H1 (cell line): ENCODE data around the gene TCAP. TPM values are rescaled to one million over a fixed set of nuclear protein-coding genes. Genes with fewer than 3 reads are reported as not detected.

Source experiments
- CTCF ChIA-PET: fragments of 300-600 bp; sonication (Branson Sonifier 250); formaldehyde crosslinking; loops from one replicate; lab custom pipeline; 2021; ENCODE audit not compliant: partially characterized antibody; lab: Charles Lee
- POLR2A ChIA-PET: fragments of 300-600 bp; sonication (Branson Sonifier 250); formaldehyde crosslinking; loops from one replicate; lab custom pipeline; 2021; ENCODE audit warnings: inconsistent platforms; ENCODE audit not compliant: partially characterized antibody; lab: Charles Lee
- DNase-seq, 2 experiments: peaks; one replicate each; pipeline versions ENCODE4 v3.0.0 to v3.0.0-alpha.2; 2010 to 2022; ENCODE audit warnings: low spot score in 2 of 2, low read depth in 1 of 2, mixed read lengths in 1 of 2
- FAIRE-seq: peaks from 2 replicates; lab custom pipeline; 2011; peaks lifted over from hg19 to GRCh38; lab: Jason Lieb, UNC
- H2AFZ ChIP-seq: 2 replicates; pipeline ENCODE4 v1.8.1; 2012; ENCODE audit warnings: low read length, inconsistent platforms
- H2AK5ac ChIP-seq: 2 replicates; pipeline ENCODE4 v1.6.1; 2013; ENCODE audit warnings: low read depth, low read length
- H2BK120ac ChIP-seq: replicated peaks from 2 replicates; pipeline ENCODE3; 2013; ENCODE audit warnings: low read depth, low read length, inconsistent platforms
- H2BK12ac ChIP-seq: 2 replicates; pipeline ENCODE4 v1.6.1; 2013; ENCODE audit warnings: low read depth, low read length
- H2BK15ac ChIP-seq: 2 replicates; pipeline ENCODE4 v1.6.1; 2013; ENCODE audit warnings: low read length
- H2BK20ac ChIP-seq: 2 replicates; pipeline ENCODE4 v1.6.1; 2013; ENCODE audit warnings: low read length
- H2BK5ac ChIP-seq: 2 replicates; pipeline ENCODE4 v1.6.1; 2013; ENCODE audit warnings: low read depth, low read length
- H3K14ac ChIP-seq: 2 replicates; pipeline ENCODE4 v1.6.1; 2013; ENCODE audit warnings: inconsistent platforms; ENCODE audit not compliant: insufficient read length
- H3K18ac ChIP-seq: 2 replicates; pipeline ENCODE4 v1.6.1; 2013; ENCODE audit warnings: low read length; ENCODE audit errors: extremely low read depth
- H3K23ac ChIP-seq: 2 replicates; pipeline ENCODE4 v1.6.1; 2013; ENCODE audit warnings: inconsistent platforms; ENCODE audit not compliant: insufficient read length
- H3K23me2 ChIP-seq: 2 replicates; pipeline ENCODE4 v1.6.1; 2013; ENCODE audit warnings: low read depth, low read length
- H3K27ac ChIP-seq: 2 replicates; pipeline ENCODE4 v1.6.1; 2011; ENCODE audit warnings: low read depth, low read length, inconsistent platforms
- H3K27me3 ChIP-seq, 4 experiments: replicated peaks in 1 of 4; 1 replicate in 1 of 4; 2 replicates in 3 of 4; pipeline versions ENCODE4 v1.6.1 to v1.8.1; 2011 to 2013; ENCODE audit warnings: low read length in 3 of 4, mild to moderate bottlenecking in 3 of 4, inconsistent platforms in 2 of 4, mixed read lengths in 2 of 4, moderate library complexity in 1 of 4; ENCODE audit not compliant: control insufficient read depth in 3 of 4, insufficient read depth in 3 of 4; ENCODE audit errors: extremely low read depth in 1 of 4
- H3K36me3 ChIP-seq, 4 experiments: 2 replicates each; pipeline versions ENCODE4 v1.6.1 to v1.8.1; 2011 to 2013; ENCODE audit warnings: mild to moderate bottlenecking in 4 of 4, low read length in 3 of 4, moderate library complexity in 2 of 4, control low read depth in 1 of 4, inconsistent platforms in 1 of 4; ENCODE audit not compliant: insufficient read depth in 4 of 4, control insufficient read depth in 2 of 4
- H3K4ac ChIP-seq: replicated peaks from 2 replicates; pipeline ENCODE3; 2013; ENCODE audit warnings: low read length, low read depth, mixed read lengths, inconsistent platforms; ENCODE audit not compliant: insufficient read length
- H3K4me1 ChIP-seq, 4 experiments: replicated peaks in 1 of 4; 1 replicate in 1 of 4; 2 replicates in 3 of 4; pipeline versions ENCODE4 v1.6.1 to v1.8.1; 2011 to 2013; ENCODE audit warnings: low read length in 3 of 4, inconsistent platforms in 2 of 4, mixed read lengths in 1 of 4; ENCODE audit not compliant: insufficient read depth in 4 of 4, control insufficient read depth in 3 of 4
- H3K4me2 ChIP-seq, 2 experiments: 2 replicates each; pipeline versions ENCODE4 v1.6.1 to v1.8.1; 2011 to 2013; ENCODE audit warnings: low read depth in 2 of 2, low read length in 2 of 2, control low read depth in 1 of 2, inconsistent platforms in 1 of 2, mild to moderate bottlenecking in 1 of 2; ENCODE audit not compliant: insufficient read depth in 1 of 2
- H3K4me3 ChIP-seq, 4 experiments: fragments of 200-600, 300-600 bp in 1 of 4; sonication (generic), shearing (Covaris generic), sonication (Bioruptor Twin) in 1 of 4; 2 replicates each; pipeline versions ENCODE4 v1.5.1 to v1.8.1; 2011 to 2016; ENCODE audit warnings: low read length in 4 of 4, low read depth in 3 of 4, control low read depth in 2 of 4, inconsistent platforms in 2 of 4, mild to moderate bottlenecking in 2 of 4, mixed read lengths in 1 of 4, moderate library complexity in 1 of 4; ENCODE audit not compliant: insufficient read depth in 2 of 4; ENCODE audit errors: extremely low read depth in 1 of 4
- H3K56ac ChIP-seq: replicated peaks from 2 replicates; pipeline ENCODE3; 2013; ENCODE audit warnings: low read depth, mild to moderate bottlenecking, mixed read lengths, low read length, inconsistent platforms; ENCODE audit not compliant: insufficient read length
- H3K79me1 ChIP-seq: 2 replicates; pipeline ENCODE4 v1.6.1; 2013; ENCODE audit warnings: low read depth, low read length, control low read depth
- H3K79me2 ChIP-seq, 2 experiments: 2 replicates each; pipeline versions ENCODE4 v1.6.1 to v1.8.1; 2012 to 2013; ENCODE audit warnings: low read length in 2 of 2, mild to moderate bottlenecking in 2 of 2, inconsistent platforms in 1 of 2; ENCODE audit not compliant: insufficient read depth in 2 of 2, control insufficient read depth in 1 of 2
- H3K9ac ChIP-seq, 4 experiments: replicated peaks in 1 of 4; 1 replicate in 1 of 4; 2 replicates in 3 of 4; pipeline versions ENCODE4 v1.6.1 to v1.8.1; 2011 to 2013; ENCODE audit warnings: low read depth in 3 of 4, low read length in 3 of 4, control low read depth in 2 of 4, mild to moderate bottlenecking in 2 of 4, moderate library complexity in 2 of 4, inconsistent platforms in 1 of 4; ENCODE audit errors: extremely low read depth in 1 of 4
- H3K9me3 ChIP-seq, 2 experiments: 2 replicates each; pipeline versions ENCODE4 v1.6.1 to v1.8.1; 2012 to 2013; ENCODE audit warnings: mild to moderate bottlenecking in 2 of 2, moderate library complexity in 2 of 2, control low read depth in 1 of 2, inconsistent platforms in 1 of 2, low read depth in 1 of 2, low read length in 1 of 2, mixed read lengths in 1 of 2; ENCODE audit not compliant: insufficient read depth in 2 of 2
- H4K20me1 ChIP-seq, 2 experiments: replicated peaks in 1 of 2; 2 replicates each; pipeline versions ENCODE3 to v1.8.1; 2011 to 2013; ENCODE audit warnings: inconsistent platforms in 2 of 2, low read length in 2 of 2, mild to moderate bottlenecking in 1 of 2; ENCODE audit not compliant: insufficient read depth in 2 of 2, control insufficient read depth in 1 of 2
- H4K5ac ChIP-seq: 2 replicates; pipeline ENCODE4 v1.6.1; 2013; ENCODE audit warnings: low read length, low read depth, mixed read lengths, inconsistent platforms; ENCODE audit not compliant: insufficient read length
- H4K8ac ChIP-seq: 2 replicates; pipeline ENCODE4 v1.8.0; 2013; ENCODE audit warnings: mild to moderate bottlenecking, moderate library complexity, low read length, inconsistent platforms; ENCODE audit not compliant: insufficient read depth; ENCODE audit errors: extremely low read depth
- H4K91ac ChIP-seq: replicated peaks from 2 replicates; pipeline ENCODE3; 2013; ENCODE audit warnings: low read length, mixed read lengths, inconsistent platforms; ENCODE audit not compliant: insufficient read length
- JUND ChIP-seq: IDR thresholded peaks from 2 replicates; pipeline ENCODE4 v1.6.1; 2011; ENCODE audit warnings: mild to moderate bottlenecking, improper control_type of control experiment, low read length
- TAF7 ChIP-seq: optimal IDR thresholded peaks from 2 replicates; pipeline ENCODE3; 2011; ENCODE audit warnings: low read depth, mild to moderate bottlenecking, inconsistent platforms, low read length, moderate library complexity, borderline replicate concordance
- TEAD4 ChIP-seq: IDR thresholded peaks from 2 replicates; pipeline ENCODE4 v1.6.1; 2012; ENCODE audit warnings: low read depth, low read length, inconsistent platforms, mixed read lengths
- WGBS, 2 experiments: shearing (Covaris generic) in 1 of 2; methylation state at CpG; one replicate each; pipeline versions ENCODE4 v1.1.6 to v1.1.7; 2013 to 2015; ENCODE audit warnings: low lambda C conversion rate in 2 of 2, mixed read lengths in 2 of 2, inconsistent platforms in 1 of 2, low coverage in 1 of 2, missing lambda C conversion rate in 1 of 2; ENCODE audit not compliant: insufficient replicate concordance in 2 of 2, insufficient coverage in 1 of 2, insufficient read length in 1 of 2; ENCODE audit errors: extremely low coverage in 1 of 2, missing lambda C conversion rate in 1 of 2; 5-methylcytosine and 5-hydroxymethylcytosine counted together
- polyA plus RNA-seq, 7 experiments: library from polyadenylated mRNA; depleted of rRNA in 3 of 7; stranded (reverse) in 5 of 7; unstranded in 2 of 7; fragments of >200 nt in 5 of 7; fragments of 200-250 nt in 2 of 7; gene quantifications; 1 replicate in 5 of 7; 2 replicates in 1 of 7; 4 replicates in 1 of 7; pipeline versions ENCODE4 v1.2.1 to v1.2.3, GENCODE V29; 2011 to 2013; ENCODE audit warnings: missing spikeins in 2 of 7, mixed read lengths in 2 of 7
- total RNA-seq: library from RNA; stranded (reverse); fragmentation: NEBNext Ultra II Directional; extraction: Animal tissue kit (Norgen Biotek cat#: 25700); gene quantifications from 2 replicates; pipeline ENCODE4 v1.2.1, GENCODE V29; 2021
- TF ChIP-seq, protein P1 (sequence below): IDR thresholded peaks from 2 replicates; pipeline ENCODE4 v1.6.1; 2012; ENCODE audit warnings: low read length, inconsistent platforms

Gene TCAP
- total and polyA plus RNA-seq, 2 of the 8 experiments (the other 6 are each of a cell fraction or from before 2014, with no cell fraction given), result 0.82 to 1.4 TPM

DNA sequence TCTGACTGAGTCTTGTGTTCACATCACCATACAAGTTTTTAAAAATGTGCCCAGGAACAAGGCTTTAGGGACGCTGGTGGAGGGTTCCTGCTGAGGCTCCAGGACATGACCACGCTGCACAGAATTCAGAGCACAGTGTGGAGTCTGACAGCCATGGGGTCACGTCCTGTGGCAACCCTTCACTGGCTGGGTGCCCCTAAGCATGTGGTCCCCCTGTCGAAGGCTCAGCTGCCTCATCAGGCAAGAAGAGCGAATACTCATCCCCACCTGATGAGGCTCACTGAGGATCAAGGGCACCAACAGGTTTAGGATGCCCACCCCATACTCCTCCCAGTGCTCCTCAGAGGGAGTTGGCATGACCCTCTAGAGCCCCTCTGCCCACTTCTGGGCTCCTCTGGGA lies 9.0 kb downstream of the TCAP start:
- H2BK120ac ChIP-seq, result no peak overlapping the region
- WGBS, 2 experiments, result 90% methylated on average over 5 of the region's 5 CpGs; no CpG with 5 or more reads in 1 of the 2 experiments
- H4K5ac ChIP-seq, result no peak overlapping the region
- no peak overlapping the region for H3K4me3 ChIP-seq
- H3K23me2 ChIP-seq, result no peaks in the 10 kb centered on the region
- no peaks in the 10 kb centered on the region for H3K9me3 ChIP-seq
- H3K27ac ChIP-seq, result no peak overlapping the region
- no peak overlapping the region for H3K56ac ChIP-seq
- no peak overlapping the region for H3K4me2 ChIP-seq
- H4K91ac ChIP-seq, result no peak overlapping the region
- H3K4me1 ChIP-seq, result peaks cover 0 to 15% (median 8%) of the 10 kb centered on the region in 4 experiments; a peak in 6 of 7 replicates
- no peak overlapping the region; the same call in 1 of the 2 replicates for H2BK12ac ChIP-seq
- H3K79me1 ChIP-seq, result no peaks in the 10 kb centered on the region
- no peak for FAIRE-seq
- no peak overlapping the region for H3K4ac ChIP-seq
- H2BK5ac ChIP-seq, result no peak overlapping the region
- H3K14ac ChIP-seq, result no peak overlapping the region
- no peak overlapping the region for H2AK5ac ChIP-seq
- H3K79me2 ChIP-seq, result no peaks in the 10 kb centered on the region
- no peak overlapping the region for H3K23ac ChIP-seq
- peaks cover 0 to 3% (median 0%) of the 10 kb centered on the region in 4 experiments; a peak in 1 of 8 replicates for H3K36me3 ChIP-seq
- no peak overlapping the region for H4K8ac ChIP-seq
- DNase-seq, result no peak
- ChIA-PET POLR2A (interaction anchor here (1.1 to 38.1 kb wide), 6 partner anchors 1 to 74 kb away, joined by 3 to 708 read pairs (median 4); partner anchors contain the start of genes ERBB2, PGAP3, PNMT and TCAP), CTCF (interaction anchor here (0.9 to 52.4 kb wide), 10 partner anchors 8 to 107 kb away, joined by 3 to 1885 read pairs (median 8); partner anchors contain the start of genes MIEN1, PGAP3, PPP1R1B and STARD3)
- H4K20me1 ChIP-seq, result peaks cover 0 to 2% of the 10 kb centered on the region in 2 experiments
- no peak overlapping the region for H3K9ac ChIP-seq
- no peak overlapping the region for H2BK15ac ChIP-seq
- TF ChIP-seq JUND (no peak), TAF7 (no peak), TEAD4 (no peak)
- TF ChIP-seq, protein P1, sequence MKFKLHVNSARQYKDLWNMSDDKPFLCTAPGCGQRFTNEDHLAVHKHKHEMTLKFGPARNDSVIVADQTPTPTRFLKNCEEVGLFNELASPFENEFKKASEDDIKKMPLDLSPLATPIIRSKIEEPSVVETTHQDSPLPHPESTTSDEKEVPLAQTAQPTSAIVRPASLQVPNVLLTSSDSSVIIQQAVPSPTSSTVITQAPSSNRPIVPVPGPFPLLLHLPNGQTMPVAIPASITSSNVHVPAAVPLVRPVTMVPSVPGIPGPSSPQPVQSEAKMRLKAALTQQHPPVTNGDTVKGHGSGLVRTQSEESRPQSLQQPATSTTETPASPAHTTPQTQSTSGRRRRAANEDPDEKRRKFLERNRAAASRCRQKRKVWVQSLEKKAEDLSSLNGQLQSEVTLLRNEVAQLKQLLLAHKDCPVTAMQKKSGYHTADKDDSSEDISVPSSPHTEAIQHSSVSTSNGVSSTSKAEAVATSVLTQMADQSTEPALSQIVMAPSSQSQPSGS, result no peak
- H3K18ac ChIP-seq, result no peak overlapping the region
- H2AFZ ChIP-seq, result no peak overlapping the region
- H3K27me3 ChIP-seq, result peaks cover 0 to 11% (median 2%) of the 10 kb centered on the region in 4 experiments; a peak in 3 of 7 replicates
- H2BK20ac ChIP-seq, result no peak overlapping the region
